GM19372 (cell line): ENCODE results near the gene CHN1.

Experiments used
- ATAC-seq: cut with Tn5 transposase; IDR thresholded peaks from one replicate; pipeline ENCODE4 v1.9.1; 2021; ENCODE audit warnings: mild to moderate bottlenecking, low read depth, moderate library complexity; ENCODE audit not compliant: unreplicated experiment

CHN1 gene

DNA sequence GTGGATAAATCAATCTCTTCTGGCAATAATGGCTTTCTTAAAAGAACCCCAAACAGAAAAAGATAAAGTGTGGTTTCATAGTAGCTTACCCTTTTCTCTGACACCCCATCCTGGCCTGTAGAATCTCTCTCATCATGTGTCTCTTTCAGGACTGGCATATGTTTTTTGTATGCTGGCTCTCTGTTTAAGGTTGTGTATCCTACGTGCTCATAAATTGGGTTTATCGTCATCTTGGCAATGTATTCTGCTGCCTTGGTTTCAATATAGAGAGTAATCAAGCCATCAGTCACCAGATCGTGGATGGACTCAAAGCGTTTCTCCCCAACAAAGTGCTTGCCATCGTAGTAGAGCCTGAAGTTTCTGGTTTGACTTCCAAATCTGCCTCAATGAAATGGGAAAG is 127.4 kb downstream of the CHN1 start:
- ATAC-seq = no peak

DNA sequence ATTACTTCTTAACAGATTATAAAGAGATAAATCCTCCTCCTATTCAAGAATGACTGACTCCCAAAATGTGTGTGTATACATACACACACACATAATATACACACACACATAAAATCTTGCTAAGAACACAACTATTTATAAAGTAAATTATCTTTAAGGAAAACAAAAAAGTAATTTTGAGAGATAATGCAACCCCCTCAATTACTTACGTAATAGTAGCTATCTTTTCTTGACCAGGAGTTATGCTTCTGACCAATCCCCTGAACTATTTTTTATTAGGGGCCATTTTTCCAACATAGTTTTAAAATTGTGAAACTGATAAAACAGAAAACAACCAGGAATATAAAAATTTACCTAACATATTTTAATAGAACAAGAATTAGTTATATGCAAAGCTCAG is 127.9 kb downstream of the CHN1 start:
- ATAC-seq = no peak

DNA sequence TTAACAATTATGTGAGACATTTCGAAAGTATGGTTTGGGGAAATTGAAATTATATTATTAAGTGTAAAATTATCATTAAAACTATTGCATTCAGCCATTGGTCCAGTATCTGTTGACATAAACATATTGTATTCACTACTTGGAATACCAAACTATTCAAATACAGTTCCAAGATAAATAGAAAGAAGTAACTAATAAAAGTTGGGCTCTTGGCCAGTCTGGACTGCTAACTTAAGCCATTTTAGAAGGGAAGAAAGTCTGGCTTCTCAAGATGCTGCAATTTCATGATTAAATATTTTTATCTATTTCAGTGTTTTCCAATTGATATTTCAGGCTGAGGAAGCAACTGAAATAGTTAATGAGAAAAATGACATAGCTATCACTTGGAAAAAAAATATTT is 131.1 kb downstream of the CHN1 start:
- ATAC-seq = no peak

DNA sequence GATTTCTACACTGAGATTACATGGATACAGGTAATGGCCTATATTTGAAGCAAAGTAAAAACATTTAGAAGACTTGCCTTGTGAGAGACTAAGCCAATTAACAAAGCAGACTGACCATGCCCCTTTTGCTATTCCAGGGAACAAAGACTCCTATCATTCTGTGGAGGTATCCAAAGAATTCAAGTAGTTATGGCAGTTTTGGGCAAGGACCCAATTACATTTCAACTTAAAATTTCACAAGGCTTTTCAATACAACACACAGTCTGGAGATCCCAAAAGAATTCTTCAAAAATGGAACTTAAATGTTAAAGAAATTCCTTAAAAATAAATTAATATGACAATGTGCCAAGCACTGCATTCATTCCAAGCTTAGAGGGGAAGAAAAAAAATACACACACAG is 131.7 kb downstream of the CHN1 start:
- no peak for ATAC-seq

DNA sequence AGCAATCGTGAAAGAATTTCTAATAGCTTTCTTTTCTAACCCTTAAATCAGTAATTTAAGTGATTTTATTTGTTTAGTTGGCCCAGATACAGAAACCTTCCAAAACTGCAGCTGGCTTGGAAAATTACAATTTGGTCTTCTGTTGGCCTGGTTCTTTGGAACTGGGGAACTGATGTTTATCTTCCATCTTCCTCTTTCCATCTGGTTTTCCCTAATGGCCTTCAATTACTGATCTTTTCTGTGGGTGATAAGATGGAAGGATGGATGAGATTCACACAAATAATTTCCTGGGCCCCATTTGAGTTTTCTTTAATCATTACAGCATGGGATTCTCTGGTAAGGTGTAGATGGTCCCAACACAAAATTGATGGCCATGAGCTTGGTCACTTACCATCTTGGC is 134.4 kb downstream of the CHN1 start:
- ATAC-seq = no peak

DNA sequence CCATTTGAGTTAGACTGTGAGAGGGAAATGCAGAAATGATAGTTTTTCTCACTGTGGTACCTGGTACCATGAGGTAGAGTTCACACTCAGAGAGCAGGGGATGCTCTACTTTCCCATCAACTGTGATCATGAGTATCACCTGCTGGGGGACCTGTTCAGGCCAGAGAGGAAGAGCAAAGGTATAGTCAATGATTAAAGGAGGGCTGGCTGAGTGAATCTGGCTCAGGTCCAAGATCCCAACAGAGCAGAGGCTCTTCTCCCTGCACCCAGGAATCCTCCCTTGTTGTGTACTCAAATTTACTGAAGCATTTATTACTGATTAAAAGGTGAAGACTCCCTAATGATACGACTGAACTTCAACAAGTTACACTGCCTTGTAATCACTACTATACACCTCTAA is 136.3 kb downstream of the CHN1 start:
- no peak for ATAC-seq

DNA sequence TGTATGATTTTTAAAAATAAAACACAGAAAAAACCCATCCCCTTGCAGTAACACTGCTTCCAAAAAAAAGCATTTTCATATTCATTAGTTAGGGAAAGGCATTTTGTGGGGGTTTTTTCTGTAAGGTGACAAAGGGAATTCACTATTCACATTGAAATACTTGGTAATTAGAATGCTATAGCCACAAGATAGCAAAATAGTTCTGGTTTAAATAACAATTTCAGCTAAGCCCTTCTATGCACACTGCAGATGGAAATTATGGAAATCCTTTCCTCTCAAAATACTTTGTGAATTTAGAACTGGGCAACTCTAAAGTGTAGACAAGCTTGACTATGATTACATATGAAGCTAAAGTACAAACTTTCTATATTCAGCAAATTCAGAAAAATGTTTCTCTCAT is 138.8 kb downstream of the CHN1 start:
- no peak for ATAC-seq

DNA sequence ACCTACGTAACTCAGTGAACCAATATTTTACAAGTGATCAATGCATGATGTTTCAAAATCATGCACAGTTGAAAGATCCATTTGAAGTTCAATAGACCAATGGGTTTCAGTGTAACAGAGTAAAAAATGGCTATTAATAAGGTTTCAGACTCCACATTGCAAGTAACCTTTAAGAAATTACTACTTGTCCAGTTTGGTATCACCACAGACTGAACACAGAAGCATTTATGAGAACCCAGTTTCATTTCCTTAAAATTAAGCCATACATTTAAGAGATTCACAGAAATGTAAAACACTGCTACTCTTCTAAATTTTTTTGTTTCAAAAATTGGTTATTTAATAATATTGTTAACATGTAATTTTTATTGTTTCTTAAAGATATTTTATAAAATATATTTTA is 142.0 kb downstream of the CHN1 start:
- ATAC-seq = no peak

DNA sequence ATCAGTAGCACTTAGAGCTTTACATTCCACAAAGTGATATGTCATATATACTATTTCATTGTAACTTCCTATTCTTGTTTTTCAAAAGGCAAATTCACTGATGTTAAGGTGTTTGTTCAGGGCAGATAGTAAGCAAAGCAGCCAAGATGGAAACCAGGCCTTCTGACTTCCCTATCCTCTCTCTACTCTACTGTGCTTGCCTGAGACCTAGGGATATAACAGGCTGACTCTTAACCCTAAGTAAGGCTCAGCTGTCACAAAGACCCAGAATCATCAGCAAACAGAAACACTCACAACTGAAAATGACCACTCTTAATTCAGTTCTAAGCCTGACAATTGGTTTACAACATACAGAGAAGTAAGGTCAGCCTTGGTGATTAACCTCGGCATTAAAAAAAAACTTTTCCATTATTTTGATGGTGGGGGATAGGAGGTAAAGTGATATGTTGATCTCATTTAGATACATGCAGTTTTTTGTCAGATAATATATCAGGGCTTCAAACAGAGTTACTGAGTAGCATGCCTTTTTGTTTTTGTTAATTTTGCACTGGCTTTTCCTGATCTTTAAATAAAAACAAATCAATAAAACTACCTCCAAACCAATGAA is 145.5 kb downstream of the CHN1 start:
- no peak for ATAC-seq

DNA sequence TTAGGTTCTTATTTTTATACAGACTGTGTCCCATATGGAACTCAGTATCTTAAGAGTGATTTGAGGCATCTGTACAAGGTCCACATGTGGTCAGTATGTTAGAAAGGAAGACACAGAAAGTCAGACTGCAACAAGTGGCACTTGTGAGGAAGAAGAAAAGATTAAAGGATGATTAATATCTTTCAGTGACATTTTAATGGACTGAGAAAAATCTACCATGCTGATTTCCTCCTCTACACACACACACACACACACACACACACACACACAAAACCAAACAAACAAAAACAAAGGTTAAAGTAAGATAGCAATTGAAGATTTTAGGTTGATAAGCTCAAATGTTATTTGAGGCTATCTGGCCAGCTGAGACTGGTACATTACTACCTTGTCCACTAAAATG is 146.4 kb downstream of the CHN1 start:
- no peak for ATAC-seq

DNA sequence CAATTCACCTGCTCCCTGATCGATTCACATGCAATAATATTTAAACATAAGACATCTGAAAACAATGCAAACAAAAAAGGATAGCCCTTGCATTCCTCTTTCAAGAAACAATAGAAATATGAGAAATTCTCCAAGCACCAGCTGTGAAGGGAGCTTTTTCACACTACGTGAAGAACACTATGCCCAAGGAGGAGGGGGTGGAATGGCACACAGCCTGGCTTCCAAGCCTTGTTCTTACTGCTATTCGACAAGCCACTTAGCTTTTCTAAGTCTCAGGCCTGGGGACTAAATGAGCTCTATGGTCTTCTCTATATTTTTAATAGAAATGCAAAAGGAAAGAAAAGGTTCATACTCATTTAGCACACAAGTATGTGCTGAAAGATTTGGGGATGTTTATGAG is 148.7 kb downstream of the CHN1 start:
- no peak for ATAC-seq

DNA sequence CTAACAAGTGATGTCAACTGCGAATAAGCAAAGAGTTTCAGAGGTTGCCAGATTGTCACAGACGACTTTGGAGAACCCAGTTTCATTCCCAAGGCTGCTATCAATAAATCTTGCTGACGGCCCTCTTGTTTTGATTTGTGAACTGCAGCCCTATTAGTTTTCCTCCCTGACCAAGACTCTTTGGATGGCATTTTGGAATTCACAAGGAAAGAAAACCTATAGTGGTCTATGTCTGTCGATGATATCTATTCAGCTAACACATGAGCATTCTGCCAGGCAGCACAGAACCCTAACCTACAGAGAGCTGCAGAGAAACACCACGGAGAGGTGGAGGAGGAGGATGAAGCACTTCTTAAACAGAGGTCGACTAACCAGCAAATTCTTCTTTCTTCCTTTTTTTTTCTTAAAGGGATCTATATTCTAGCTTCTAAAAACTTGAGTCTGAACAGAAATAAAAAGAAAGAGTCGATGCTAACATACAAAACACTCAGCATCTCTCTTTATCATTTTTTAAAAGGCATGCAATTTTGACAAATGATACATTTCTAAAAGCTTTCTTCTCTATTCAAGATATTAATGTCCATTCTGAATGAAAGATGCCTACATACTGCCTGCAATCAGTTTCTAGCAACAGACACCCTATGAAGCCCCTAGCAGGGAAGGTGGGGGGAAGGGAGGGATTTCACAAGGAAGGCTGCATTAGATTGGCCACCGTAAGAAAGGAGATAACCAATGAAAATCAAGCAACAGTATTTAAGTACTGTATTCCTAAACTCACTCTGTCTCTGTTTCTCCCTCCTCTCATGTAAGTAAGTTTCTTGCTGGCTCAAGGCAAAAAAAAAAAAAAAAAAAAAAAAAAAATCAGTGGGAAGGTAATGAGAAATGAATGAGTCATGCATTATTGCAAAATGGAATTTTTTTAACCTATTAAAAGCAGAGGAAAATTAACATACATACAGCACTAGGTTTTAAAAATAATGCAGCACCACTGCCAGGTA is 157.9 kb downstream of the CHN1 start:
- no peak for ATAC-seq

DNA sequence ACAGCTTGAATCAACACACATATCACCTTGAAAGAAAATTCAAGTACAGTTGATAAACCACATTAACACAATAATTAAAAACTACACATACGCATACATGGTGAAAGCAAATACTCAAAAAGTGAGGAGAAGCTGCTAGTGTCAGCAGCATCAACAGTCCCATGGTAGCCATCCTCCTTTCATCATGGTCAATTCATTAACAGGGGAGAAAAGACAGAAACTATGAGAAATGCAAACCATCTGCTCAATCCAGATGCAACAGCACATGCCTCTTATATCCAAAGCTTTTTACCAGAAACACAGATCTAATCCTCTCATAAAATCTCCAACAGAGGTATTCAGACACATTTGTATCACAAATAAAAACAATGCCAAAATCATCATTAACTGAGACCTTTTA is 159.0 kb downstream of the CHN1 start:
- no peak for ATAC-seq

DNA sequence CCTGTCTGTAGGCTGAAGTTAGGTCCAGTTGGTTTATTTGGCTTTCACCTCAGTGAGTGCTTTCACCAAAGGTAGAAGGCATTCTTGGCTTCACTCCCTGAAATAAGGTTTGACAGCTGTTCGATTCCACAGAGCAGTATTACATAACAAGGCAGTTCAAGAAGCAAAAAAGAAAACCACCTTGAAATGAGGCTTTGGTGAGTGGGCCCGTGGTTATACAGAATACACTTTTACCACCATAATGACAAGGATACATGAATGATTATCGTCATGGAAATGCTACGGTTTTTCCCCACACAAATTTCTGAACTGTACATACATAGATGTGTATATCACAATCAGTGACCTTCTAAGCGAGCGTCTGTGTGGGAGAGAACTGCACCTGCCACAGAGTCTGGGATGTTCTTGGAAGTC is 160.9 kb downstream of the CHN1 start:
- no peak for ATAC-seq

DNA sequence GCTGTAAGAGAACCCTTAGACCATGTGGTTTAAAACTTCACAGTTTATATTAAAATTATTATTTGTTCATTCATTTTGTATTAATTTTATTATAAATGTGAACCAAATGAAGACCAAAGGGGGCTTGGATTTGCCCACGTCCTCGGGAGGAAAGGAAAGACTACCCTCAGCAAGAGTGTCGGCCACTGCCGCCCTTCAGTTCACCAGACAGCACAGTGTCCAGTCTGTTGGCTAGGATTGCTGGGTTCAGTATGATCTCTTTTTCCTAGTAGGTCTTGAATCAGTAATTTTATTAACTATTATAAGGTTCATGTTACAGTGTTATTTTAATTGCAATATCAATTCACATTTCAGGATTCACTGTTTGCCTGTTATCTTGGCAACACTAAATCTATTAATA is 162.7 kb downstream of the CHN1 start:
- ATAC-seq = no peak

DNA sequence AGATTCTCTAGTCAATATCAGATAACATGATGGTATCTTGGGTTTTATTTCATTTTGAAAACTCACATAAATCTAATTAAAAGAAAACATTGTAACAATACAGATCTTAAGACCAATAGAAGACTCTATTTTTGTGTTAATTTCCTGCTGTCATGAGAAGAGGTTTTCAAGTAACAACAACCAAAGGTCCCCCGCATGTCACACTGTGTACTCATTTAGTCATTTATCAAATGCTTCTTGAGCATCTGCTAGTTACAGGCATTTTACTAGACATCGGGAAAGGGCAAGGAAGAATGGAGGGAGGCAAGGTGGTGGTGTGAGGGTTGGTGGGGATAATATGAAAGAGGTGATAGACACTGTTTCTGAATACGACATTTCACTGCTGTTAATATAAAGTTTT is 163.2 kb downstream of the CHN1 start:
- no peak for ATAC-seq

DNA sequence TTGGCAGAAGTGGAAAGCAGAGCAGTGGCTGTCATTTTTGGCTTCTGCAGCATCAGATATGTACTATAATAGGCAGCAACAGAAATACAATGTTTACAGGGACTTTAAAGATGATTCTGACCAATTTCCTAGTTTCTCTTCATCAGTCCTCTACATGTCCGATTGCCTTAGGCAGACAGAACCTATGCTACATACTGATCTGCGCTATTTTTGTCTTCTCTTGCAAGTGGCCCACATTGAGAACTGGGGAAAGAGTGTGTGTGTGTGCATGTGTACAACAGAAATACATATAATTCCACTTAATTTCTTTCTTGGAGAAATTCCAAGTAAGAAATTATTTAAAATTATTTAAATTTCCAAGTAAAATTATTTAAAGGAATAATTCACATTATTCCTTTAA is 163.8 kb downstream of the CHN1 start:
- no peak for ATAC-seq

DNA sequence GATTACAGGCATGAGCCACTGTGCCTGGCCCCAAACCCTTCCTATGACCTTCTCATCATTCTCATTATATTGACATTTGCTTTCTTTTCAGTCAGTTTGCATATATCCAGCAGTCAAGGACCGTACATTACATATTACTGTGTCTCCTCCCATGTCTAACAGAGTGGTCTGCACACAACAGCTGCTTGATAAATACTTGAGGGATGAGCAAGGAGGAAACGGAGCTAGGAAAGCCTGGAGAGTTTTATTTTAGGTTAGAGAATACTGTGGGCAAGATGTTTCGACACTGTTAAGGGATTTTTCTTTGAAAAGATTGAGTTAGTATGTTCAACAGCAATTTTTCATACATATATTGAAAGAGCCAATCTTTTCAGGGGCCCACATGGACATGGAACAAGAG is 164.7 kb downstream of the CHN1 start:
- ATAC-seq = no peak

DNA sequence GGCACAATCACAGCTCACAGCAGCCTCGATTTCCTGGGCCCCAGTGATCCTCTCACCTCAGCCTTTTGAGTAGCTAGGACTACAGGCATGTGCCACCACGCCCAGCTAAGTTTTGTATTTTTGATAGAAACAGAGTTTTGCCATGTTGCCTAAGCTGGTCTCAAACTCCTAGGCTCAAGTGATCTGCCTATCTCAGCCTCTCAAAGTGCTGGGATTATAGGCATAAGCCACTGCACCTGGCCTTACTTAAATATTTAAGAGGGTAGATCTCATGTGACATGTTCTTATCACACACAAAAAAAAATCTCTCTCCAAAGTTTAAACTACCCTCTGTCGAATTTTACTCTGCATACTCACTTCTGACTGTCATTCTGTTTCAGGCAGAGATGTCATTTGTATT is 165.5 kb downstream of the CHN1 start:
- ATAC-seq = no peak

DNA sequence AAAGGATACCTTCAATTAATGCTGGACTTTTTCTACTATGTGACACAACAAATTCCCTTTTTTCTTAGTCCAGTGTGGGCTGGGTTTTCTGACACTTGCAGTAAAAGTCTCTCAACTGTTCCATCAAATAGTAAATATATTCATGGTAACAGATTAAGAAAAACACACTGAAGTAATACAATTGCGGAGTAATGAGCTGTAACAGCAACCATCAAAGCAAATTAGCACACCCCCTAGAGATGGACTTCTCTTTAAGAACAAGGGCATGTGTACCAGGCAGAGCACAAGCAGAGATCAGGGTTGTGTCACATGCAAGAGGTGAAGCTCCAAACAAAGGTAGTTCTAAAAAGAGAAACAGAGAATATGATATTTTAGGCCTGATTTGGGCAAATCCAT is 168.2 kb downstream of the CHN1 start:
- ATAC-seq = no peak

DNA sequence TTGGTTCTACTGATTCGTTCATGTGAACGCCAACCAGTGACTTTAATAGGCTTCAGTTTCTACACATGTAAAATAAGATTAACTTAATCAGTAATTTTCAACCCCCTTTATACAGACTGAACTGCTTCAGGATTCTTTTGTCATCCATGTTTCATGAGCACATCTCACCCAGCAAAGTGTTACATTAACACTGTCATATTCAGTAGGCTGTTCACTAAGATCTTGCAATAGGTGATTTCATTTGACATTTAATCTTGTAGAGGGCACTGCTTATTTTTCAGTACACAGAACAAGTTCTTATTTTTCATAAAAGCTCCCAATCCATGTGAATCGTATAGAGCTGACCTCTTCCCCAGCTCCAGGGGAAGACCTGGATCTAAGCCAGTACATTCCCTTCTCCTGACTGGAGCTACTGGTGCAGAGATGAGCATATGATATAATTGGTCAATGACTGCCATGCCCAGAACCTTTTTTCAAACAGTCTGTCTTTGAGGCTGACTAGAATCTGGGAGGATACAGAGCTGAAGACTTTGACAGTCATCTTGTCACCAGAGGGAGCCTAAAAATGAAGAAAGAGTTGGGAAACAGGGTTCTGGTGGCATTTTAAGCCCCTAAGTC is 168.7 kb downstream of the CHN1 start:
- no peak for ATAC-seq

DNA sequence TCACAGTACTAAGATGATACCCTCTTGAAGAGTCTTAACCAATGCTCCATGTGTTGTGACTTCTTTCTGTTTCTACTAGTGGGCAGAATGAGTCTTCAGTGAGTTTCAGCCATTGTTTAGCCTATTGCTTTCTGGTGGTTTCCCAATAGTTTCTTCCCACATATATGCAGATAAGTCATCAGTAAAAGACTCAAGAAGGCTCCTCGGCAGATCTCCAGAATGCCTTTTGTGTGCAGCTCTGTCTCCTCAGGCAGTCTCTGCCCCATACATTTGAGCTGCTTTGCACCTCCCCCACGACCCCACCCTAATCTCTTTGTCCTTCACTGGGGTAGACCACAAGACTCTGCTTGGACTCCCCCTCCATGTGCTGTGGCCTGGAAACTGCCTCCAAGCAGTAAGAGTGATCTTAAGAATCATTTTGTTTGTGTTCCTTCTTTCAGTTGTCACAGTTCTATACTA is 169.4 kb downstream of the CHN1 start:
- ATAC-seq = no peak
